SIG-M5 (cell line): ENCODE results near the gene AMN.

Experiments used
- DNase-seq: peaks from one replicate; lab custom pipeline; 2025; lab: John Stamatoyannopoulos, UW

AMN gene

DNA sequence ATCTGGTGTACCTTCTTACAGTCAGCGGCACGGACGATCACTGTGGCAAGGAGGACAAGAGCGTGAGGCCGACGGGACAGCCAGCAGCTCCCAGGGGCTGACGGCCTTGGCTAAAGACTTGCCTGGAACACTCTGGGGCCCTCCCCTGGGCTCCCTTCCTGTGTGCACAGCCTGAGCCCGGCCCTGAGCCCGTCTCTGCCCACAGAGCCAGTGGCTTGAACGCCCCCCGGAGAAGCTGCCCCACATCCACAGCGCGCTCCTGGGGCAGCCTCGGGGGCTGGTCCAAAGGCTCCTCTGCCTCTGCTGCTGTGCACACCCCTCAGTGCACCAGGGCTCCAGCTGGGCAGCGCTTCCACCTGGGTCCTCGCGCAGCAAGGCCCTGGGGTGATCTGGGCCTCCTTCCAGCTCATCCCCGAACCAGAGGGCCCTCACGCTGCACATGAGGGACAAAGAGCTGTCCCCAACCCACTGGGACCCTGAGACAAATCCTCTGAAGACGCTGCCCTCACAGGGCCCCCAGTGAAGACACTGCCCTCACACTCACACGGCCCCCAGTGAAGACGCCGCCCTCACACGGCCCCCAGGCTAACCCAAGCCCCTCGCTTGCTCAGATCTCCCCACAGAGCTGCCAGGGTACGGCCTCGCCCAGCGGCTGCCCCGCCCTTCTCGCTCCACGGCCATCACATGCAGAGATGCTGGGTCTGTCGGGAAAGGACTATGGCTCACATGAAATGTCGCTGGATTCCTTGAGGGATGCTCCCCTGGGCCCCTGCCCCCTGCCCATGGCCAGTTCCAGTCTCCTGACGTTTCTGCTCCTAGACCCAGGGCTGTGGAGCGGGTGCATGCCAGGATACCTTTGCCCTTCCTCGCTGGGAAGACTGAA, 22.2 kb downstream of the AMN start:
- no peak for DNase-seq

DNA sequence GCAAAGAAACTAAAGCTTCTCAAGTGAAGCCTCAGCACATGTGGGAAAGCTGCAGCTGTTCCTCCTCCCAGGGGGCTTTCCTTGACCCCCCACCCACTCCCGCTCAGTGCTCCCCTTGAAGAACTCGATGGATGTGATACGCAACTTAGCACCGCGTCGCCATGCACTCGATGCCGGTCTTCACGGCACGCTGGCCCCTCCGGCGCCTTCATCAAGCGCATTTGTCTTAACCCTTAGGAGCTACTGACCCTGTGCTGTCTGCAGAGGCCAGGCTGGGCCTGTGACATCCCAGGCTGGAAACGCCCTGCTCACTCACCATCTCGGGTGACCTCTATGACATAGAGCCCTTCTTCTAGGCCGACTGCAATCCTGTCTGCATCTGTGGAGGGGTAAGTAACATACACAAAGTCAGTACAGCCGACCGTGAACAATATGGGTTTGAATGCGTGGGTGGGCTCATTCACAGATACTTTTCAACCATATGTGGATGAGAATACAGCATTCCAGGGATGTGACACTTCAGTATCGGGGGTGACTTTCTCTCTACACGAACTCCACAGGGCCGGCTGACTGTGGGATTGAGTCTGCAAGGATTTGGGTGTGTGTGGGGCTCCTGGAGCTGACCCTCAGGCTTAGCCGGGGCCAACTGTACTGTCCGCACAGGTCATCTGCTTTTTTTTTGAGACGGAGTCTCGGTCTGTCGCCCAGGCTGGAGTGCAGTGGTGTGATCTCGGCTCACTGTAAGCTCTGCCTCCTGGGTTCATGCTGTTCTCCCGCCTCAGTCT, 23.1 kb downstream of the AMN start:
- DNase-seq: no peak

DNA sequence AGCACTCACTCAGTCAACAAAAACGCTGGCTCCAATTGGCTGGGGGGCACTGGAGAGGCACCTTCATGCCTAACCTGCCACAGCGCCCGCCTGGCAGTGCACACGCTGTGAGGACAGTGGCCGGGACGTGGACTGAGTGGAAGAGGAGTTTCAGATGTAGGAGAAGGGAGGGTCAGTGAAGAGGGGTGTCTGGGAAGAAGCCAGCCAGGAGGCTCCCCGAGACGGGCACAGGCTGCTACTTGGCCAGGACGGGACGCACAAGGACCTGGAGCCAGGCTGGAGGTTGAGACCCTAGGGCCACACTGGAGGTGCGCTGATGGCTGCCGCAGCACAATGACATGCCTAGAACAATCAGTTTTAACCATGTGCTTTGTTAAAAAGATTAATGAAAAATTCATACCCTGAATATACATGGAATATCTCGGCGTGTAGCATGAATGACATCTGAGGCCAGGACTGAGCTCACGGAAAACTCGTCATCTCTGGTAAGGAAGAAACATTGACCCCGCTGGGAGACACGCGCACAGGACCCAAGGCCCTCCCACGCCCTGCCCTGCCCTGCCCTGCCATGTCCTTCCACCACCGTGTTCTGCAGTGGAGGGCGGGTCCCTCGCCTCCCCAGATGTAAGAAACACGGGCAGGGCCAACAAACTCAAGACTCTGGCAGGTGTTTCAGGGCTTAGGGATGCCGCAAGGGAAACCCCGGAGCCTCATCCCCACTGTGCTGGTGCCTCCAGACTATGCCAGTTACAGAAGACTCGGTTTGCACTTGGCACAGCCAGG, 25.0 kb downstream of the AMN start:
- no peak for DNase-seq

DNA sequence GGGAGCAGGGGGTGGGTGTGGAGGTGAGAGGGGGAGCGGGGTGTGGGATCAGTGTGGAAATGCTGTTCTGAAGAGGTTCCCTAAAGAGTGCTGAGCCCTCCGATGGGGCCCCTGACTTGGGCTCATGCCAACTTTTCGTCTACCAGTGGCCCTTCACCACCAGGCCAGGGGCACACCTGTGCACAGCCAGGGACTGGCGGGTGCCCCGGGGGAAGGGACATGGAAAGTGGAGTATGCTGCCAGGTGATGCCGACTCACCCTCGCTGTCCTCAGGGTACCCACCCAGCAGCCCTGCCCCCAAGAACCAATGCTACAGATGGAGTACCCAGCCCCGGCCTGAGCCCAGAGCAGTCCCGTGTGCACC, 26.2 kb downstream of the AMN start:
- no peak for DNase-seq

DNA sequence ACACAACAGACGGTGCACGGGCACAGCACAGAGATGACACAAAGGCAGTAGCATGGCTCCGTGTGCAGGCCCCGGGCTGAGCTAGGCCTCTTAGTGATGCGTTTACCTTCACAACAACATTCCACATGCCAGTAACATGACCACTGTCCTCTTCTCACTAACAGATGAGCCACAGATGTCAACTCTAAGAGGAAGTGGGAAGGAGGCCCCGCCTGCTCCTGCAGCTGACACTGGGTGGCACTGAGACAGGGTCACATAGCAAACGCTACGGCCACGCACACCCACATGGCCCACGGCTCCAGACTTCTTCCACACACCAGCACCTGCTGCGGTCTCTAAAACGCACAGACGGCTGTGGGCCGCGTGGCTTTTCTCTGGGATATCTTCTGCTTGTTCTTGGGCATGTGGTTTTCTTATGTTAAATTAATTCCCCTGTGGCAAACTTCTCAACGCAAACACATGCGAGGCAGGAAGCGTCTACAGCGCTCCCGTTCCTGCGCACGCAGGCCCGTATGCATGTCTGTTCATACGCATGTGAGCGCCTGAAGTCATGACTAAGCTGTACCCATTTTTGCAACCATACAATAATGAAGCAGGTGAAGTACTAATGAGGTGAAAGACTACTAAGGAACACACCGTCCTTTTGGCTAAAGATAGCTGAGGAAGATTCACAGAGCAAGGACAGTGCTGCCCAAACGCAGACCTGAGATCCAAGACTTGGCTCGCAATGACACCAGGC, 26.8 kb downstream of the AMN start:
- no peak for DNase-seq

DNA sequence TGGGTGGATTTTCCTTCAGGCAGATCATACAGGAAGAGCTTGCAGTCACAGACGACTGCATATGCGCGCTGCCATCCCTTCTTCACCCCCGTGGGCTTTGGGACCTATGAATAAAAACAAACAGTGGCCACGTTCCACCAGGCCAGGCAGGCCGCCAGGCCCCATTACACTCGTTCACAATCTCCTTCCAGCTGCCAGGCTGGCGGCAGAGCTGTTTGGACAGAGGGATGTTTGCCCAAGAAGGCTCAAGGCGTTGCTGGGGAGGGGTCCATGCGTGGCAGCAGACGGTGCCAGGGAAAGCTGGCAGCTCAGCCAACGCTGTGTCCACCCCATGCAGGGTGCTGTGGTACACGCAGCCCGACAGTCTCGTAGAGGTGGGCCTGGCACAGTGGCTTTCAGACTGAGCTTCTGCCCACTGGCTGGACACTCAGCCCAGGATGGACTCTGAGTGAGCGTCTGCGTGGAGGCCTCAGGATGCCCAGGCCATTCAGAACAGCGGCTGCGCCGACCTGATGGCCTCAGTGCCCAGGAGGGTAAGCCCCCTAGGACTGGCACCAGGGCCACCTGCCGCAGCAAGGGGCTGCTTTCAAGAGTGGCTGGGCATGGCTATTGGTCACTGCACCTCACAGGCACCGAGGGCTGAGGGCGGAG, 27.5 kb downstream of the AMN start:
- no peak for DNase-seq

DNA sequence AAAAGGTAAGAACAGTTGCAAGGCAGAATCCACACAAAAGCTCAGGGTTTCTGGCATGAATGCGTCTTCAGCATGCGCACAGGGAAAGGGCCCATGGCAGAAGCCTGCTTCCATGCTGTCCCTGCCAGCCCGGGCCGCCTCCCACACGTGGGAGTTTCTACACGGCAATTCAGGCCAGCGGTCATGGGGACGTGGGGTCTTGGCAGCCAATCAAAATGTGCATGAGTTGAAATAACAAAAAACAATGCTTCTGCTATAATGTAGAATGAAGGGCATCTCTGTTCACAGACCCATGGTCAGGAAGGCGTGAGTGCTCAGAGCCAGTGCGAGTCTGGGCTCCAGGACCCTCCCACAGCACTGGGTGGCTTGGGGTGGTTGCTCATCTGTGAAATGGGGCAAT, 28.6 kb downstream of the AMN start:
- DNase-seq: no peak

DNA sequence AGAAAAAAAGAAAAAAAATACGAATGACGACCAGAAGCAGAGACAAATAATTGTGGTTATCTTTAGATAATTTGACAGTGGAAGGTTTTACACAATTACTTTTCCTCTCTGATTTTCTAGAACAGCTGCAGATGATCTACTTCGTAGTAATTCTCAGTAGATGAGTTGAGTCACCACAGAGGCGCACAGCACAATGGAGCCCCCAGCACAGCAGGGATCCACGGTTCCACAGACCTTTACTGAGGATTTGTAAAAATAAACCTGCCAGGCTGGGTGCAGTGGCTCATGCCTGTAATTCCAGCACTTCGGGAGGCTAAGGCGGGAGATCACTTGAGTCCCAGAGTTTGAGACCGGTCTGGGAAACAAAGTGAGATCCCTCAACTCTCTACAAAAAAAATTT, 29.3 kb downstream of the AMN start:
- no peak for DNase-seq

DNA sequence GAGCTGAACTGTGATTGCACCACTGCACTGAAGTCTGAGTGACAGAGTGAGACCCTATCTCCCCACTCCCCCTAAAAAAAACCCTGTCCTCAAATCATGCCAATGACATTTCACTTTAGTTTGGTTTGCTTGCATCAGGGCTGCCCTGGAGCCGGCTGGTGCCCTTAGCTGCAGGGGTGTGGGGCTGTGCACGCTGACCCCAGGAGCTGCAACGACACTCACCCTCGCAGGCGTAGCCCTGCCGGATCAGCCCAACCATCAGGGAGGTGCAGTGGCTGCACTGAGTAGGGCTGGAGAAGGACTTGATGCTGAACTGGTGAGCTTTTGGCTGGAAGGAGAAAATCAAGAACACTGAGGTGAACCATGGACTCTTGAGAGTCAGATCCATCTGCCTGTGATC, 29.8 kb downstream of the AMN start:
- DNase-seq: no peak

DNA sequence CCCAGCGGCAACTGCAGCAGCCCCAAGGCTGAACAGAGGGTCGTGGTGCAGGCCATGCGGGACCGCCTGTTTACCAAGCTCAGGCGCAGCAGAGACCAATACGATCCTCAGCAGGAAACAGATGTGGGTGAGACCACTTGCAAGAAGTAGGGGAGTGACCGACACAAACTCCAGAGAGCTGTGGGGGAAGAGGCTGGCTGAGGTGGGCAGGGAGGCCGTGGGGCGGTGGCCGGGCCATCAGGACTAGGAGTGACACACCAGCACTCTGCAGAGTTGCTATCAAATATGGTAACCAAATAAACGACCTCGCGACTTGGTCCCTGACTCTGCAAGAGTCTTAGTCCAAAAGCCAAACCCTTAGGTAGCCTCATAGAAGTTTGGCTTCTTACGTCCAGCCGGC, 30.6 kb downstream of the AMN start:
- DNase-seq: no peak

DNA sequence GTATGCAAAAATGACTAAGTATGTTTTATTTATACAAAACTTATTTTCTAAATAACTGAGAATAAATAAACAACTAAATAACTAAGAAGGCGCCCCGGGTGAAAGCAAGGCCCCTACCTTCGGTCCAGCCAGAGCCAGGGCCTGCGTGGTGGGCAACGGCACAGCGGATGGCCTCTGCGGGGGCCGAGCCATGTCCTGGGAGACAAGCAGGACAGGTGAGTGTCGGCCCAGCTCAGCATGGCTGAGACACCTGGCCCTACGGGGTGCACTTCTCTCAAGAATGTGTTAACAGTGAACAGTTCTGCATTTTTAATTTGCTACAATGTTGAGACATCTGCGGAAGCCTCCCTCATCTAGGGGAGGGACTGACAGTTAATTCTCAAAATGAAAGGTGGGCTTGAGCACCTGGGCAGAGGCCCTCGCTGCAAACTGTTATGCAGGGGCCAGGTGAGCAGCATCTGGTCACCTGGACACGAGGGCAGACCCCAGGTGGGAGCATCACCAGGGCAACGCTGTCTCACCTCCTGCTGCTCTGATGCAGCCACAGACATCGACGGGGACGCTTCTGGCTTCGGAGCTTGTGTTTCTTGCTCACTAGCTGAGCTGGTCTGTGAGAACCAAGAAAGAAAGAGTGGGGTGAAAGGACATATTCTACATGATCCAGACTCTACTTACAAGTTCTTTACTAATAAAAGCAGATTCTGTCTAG, 31.8 kb downstream of the AMN start:
- no peak for DNase-seq

DNA sequence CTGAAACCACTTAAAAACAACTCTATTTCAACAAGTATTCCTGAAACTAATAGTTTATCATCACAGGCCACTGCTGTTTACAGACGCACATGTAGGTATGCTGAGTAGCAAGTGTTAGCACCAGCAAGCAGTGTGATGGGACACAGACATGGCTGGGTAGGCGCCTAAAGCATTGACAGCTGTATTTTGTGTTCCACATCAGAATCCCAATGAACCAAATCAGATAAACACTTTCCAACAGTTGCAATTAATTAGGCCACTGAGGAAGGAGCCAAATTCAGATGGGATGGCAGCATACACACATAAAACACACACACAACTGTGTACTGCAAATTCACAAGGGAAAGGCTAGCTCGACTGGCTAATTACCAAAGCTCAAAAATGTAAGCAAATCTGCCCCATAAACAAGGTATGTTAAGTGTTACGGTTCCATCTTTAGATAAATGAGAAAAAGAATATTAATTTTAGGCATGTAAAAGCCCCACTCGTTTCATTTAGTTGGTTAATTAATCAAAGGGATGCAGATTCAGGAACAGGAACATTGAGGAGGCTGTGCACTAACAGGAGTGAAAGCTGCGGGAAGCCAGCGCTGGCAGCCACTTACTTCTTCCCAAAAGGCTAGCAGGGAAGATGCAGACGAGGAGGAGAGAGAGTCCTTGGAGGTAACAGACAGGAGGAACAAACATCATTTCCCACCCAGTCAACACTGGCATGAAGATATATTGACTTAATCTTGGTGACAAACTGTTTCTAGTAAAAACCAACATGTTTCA, 33.4 kb downstream of the AMN start:
- DNase-seq: no peak

DNA sequence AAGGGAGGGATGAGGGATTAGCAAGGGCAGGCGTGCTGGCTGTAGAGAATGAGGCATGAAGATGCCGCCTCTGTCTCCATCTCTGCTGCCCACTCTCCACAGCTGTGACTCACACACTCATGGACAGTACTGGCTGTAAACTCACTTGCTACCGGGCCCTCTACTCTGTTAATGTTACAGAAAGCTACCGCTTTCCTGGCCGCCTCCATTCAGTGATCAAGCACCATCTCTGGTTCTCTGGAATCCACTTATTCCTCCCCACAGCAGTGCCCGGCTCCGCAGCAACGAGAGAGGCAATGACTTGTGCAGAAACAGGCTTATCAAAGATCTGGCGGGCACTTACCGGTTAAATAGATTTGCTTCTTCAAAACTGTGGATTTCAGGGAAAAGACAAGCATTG, 34.8 kb downstream of the AMN start:
- DNase-seq: no peak

DNA sequence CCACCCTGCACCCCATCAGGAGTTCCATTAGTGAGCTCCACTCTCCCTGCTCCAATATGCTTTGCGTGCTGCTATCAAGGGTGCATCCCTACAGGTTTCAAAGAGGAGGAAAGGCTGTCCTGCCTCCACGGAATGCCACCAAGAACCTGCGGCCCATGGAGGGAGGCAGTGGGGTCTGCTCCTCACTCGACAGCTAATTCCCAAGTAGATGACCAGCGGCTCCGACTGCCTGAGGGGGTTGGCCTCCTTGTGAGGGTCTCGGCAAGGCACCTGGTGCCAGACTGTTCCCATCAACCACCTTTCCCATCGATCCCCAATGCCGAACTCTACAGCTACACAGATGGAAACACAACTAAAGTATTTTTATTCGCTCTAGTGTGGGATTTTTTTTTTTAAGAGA, 36.0 kb downstream of the AMN start:
- DNase-seq: no peak

DNA sequence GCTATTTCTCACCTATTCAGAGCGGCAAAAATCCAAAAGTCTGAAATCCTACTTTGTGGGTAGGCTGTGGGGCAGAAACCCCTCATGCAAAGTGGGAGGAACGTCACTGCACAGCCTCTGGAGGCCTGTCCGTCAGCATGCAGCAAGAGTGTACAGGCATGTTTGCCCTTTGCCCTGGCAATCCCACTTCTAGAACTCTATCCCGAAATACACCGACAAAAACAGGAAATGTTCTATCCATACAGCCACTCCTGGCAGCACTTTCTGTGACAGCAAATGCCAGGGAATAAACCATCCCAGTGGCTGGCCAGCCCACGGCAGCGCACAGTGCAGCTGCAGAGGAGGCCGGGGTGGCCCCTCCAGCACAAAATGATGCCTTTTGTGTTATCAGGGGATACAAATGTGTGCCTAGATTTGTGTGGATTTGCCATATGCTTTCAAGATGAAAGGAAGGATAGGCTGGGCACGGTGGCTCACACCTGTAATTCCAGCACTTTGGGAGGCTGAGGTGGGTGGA, 39.7 kb downstream of the AMN start:
- DNase-seq: no peak

DNA sequence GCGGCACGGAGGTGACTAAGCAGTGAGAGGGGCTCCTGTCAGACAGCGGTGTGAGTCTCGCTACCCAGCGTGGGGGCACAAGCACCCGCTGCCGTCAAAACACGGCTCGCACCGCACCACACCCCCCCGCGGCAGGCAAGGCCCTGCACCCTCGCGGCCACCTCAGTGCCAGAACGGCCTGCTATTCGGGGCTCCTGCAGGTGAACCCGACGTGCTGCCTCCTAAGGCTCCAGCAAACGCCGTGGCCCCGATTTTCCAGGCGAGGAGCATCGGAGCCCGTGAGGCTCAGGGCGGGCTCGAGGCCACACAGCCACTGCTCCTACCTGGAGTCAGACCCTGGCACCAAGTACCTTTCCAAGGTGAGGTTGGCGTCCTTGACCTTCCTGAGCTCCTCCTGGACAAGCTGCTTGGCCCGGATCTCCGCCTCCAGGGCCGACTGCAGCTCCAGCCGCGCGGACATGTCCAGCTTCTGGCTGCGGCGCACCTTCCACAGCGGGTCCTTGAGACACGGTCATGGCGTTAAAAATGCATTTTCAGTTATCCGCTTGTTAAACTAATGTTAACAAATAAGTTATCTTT, 41.8 kb downstream of the AMN start:
- DNase-seq: no peak

DNA sequence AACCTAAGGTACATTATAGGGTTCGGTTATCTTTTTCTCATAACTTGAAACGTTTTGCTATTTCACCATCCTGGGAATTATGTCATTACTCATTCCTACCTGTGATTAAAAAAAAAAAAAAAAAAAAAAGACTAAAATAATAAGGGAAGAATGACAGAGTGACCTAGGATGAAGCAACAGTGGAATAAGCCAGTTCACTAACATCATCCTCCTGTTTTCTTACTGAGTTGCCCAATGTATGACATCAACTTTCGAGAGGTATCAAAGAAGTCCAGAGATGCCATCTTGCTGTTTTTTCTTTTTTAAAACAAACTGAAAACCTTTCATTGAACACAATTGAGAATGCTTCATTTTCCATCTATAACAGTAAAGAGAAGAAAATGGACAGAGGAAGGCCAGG, 42.8 kb downstream of the AMN start:
- DNase-seq: no peak

DNA sequence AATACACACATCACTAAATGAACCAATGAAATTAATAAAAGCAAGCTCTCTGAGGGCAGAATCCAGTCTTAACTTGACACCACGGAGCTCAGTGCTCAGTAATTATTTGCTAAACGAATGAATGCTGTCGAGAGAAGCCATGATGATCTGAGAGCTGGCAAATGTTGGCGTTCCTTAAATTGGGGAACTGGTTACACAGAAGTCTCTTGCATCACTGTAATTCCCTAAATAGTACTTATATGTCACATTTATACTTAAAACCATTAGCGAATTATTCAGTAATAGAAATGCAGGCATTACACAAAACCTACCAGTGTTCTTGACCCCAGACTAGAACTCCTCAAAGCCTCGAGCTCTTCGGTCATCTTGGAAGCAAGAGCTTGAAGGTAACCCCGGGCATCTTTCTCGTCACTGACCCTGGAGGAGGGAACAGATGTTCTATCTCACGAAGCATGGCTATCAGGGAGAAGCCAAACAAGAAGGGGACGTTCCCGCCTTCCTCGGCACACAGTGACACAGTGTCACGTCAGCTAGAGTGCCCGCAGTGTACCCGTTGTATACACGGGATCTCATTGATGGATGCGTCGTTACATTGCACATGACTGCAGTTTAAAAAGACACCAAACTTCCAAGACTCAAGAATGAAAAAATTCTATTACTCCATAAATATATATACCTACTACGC, 43.6 kb downstream of the AMN start:
- DNase-seq: no peak
